Body of pancreas (tissue), 4 donors: ENCODE results near the gene TEX13D.

Experiments
- CTCF ChIP-seq, 7 experiments: fragments of 450-650 bp in 4 of 7; fragments of 200-600 bp in 3 of 7; sonication (generic) in 3 of 7; IDR thresholded peaks; one replicate each; pipeline ENCODE4 v1.5.1; 2016 to 2019; ENCODE audit warnings: antibody characterized with exemption in 7 of 7
- POLR2A ChIP-seq, 3 donors: fragments of 450-650 bp; IDR thresholded peaks; one replicate each; pipeline ENCODE4 v1.6.1; 2016; ENCODE audit warnings: antibody characterized with exemption in 3 of 3, mild to moderate bottlenecking in 2 of 3

DNA sequence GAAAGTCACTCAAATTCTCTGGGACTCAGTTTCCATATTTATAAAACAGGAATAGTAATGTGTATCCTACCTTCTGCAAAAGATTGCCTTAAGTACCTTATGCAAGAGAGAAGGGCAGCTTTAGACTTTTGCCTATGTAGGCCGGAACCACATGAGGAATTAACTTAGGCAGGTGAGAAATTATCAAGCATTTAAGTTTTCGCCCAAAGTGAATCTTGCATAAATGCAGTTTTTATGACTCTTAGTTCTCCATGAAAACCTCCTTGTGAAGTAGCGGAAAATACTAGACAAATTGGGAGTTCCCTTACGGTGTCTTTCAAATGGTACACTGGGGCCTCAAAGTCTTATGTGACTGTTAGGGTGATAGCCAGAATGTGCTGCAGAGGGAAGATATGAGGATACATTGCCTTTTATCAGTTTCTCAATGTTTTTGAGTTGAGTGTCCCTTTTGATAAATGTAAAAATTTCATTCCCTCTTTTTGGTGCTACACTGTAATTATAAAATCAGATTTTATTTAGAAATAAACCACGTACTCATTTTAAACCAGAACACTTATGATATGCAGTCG, 16.5 kb downstream of the TEX13D start:
- TF ChIP-seq CTCF (IDR thresholded peaks at IDR 0.05) (no peak), POLR2A (IDR thresholded peaks at IDR 0.05) (no peak)
